ENCODE results near the gene SF3A1.

DNA sequence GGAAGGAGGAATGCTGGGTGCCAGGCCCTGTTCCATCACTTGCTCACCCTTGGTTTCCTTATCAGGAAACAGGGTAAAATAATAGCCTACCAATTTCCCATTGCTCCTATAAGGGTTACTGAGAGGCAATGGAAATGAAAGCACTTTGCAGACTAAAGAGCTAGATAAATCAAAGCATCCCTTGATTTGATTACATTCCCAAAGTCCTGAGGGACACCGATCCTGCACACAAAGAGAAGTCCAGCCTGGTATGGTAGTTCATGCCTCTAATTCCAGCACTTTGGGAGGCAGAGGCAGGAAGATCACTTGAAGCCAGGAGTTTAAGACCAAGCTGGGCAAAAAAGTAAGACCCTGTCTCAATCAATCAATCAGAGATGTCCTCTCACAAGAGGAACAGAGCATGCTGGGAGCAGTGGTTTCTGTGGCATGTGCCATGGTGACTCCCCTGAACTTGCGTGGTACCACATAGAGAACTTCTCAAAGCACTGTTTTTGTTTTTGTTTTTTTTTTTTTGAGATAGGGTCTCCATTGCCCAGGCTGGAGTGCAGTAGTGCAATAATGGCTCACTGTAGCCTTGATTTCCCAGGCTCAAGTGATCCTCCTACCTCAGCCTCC is 40.6 kb downstream of the SF3A1 start:
- TF ChIP-seq, protein P1, sequence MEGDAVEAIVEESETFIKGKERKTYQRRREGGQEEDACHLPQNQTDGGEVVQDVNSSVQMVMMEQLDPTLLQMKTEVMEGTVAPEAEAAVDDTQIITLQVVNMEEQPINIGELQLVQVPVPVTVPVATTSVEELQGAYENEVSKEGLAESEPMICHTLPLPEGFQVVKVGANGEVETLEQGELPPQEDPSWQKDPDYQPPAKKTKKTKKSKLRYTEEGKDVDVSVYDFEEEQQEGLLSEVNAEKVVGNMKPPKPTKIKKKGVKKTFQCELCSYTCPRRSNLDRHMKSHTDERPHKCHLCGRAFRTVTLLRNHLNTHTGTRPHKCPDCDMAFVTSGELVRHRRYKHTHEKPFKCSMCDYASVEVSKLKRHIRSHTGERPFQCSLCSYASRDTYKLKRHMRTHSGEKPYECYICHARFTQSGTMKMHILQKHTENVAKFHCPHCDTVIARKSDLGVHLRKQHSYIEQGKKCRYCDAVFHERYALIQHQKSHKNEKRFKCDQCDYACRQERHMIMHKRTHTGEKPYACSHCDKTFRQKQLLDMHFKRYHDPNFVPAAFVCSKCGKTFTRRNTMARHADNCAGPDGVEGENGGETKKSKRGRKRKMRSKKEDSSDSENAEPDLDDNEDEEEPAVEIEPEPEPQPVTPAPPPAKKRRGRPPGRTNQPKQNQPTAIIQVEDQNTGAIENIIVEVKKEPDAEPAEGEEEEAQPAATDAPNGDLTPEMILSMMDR (IDR thresholded peaks at IDR 0.05), result no peak
- TF ChIP-seq EZH2 (IDR thresholded peaks at IDR 0.05; ENCODE audit: borderline replicate concordance, insufficient read depth, low read depth, low read length, poor library complexity, severe bottlenecking), result no peak

Data from B cell (primary cell).